ENCODE results near the gene OR13C5.
"Not testable (repeated sequence)": the region's sequence is repeated elsewhere in the genome, so short reads cannot be mapped to it uniquely, and the experiment has no call there.

GRCh38 chr9:104625964-104626363, 26.8 kb upstream of the OR13C5 start:
- not testable (repeated sequence) for TF ChIP-seq CTCF, POLR2A (IDR thresholded peaks at IDR 0.05)
